GM18909 (cell line): Measurements from ENCODE around the gene SENP3.
A peak's percentile ranks its signal among the peaks of the same experiment; 100 is the strongest.
"Not testable (repeated sequence)": the region's sequence is repeated elsewhere in the genome, so short reads cannot be mapped to it uniquely, and the experiment has no call there.

ENCODE experiments used
- ATAC-seq: cut with Tn5 transposase; IDR thresholded peaks from one replicate; pipeline ENCODE4 v1.9.1; 2021; ENCODE audit warnings: mild to moderate bottlenecking; ENCODE audit not compliant: unreplicated experiment, poor library complexity

The SENP3 gene

DNA sequence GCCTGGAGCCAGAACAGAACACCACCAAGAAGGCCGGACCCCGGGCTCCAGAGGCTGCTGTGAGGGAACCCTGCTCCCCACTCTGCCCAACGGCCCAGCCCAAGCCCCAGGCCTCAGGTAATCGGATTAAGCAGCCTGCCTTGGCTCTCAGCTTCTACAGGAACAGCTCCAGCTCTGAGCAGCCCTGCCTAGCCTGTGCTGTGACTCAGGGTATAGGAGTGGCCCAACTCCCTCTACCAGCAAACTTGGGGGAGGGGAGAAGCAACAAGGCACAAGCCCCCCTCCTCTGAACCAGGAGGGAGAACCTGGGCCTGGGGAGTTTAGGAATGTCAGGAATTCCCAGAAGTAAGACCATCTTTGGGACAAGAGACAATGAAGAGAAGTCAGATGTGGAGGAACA lies 29.0 kb downstream of the SENP3 start:
- ATAC-seq, result no peak

DNA sequence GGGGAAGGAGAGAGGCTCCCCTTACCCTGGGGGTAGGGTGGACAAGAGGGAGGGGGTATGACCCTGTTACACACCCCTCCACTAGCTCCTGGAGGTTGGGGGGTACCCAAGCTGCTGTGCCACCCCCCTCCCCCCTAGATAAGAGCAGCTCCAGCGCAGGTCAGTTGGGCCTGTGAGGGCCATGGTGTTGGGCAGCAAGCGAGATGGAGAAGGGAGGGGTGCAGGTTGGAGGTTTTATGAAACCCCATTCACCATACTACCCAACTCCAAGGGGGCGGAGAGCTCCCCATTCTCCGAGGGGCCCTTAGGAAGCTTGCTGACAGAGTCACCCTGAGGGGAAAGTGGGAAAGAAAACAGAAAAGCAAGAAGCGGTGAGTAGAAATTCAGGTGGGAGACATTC lies 29.9 kb downstream of the SENP3 start:
- ATAC-seq, result no peak

DNA sequence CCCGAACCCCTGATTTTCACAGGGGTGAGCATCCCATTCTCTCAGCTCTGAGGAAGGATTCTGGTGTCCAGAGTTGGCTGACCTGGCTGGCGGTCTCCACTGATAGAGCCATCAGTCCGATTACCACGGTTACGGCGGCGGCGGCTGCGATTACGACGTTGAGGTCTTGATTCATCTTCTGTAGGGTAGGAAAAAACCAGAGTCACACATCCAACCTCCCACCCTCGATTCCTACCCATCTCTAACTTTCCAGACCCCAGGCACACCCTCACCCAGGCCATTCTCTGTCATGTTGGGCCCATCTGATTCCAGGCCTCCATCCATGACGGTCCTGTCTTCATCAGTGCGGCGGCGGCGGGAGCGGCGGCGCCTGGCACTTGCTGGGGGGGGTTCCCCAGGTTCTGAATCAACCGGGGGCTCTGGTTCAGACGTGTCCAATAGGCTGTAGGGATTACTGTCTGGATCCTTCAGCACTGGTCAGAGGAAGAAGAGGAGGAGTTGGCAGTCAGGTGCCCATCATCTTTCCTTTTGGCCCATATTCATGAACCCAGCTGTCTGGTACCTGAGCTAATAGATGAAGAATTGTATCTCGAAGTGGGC lies 30.8 kb downstream of the SENP3 start:
- no peak for ATAC-seq

DNA sequence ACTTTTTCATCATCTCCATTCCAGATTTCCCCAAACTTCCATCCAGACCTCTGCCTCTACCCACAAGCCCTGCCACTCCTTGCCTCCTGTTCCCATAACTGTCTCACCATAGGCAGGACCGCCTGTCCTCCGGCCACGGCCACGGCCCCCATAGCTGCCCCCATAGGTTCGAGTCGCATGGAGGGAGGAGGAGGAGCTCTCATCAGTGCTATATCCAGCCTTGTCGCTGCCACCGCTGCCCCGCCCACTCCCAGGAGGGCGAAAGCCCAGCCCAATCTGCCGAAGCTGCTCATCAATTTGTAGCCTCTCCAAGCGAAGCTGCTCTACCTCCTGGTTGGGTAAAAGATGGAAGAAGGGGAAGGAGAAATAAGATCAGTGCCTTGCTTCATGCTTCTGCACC lies 31.6 kb downstream of the SENP3 start:
- ATAC-seq, result no peak

DNA sequence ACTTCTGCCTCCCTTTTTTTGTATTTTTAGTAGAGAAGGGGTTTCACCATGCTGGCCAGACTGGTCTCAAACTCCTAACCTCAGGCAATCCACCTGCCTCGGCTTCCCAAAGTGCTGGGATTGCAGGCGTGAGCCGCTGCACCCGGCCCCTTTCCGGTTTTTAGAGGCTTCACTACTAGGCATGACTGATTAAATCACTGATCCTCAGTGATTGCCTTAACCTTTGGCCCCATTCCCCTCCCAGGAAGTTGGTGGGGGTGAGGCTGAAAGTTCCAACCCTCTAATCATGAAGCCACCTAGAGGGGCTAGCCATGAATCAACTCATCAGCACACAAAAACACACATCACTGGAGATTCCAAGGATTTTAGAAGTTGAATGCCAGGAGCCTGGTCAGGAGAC lies 35.8 kb downstream of the SENP3 start:
- not testable (repeated sequence) for ATAC-seq

DNA sequence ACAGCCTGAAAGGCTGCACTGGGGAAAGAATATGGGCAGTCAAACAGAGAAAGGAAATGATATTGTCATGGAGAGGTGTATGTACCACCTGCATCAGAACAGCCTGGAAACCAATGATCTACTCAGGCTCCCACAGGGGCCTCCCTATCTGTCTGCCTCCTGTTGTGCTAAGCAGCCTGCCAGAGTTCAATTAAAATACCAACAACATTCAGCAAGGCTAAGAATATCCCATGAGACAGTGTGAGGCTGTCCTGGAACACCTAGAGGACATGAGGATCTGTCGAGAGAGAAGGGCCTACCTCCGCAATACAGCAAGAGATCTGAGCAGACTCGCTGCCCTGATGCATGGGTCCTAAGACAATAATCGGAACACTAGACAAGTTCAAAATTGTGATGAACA lies 44.6 kb downstream of the SENP3 start:
- no peak for ATAC-seq

DNA sequence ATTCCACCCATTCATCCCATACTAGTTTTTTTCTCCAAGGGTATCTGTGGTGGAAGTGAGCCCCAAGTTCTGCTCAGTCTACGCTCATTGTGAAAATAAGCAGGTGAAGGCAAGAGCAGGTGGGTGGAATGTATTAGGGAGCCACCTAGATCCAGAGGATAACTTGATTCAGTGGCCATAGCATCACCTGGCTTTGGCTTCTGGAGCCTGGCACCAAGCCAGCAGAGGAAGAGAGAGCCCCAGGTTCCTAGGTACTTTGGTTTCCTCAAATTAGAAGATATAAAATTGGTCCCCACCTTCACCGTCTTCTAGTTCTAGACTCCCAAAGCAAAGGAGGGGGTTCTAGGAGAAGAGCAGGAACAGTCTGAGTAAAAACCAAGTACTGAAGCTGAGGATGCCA lies 48.9 kb downstream of the SENP3 start:
- ATAC-seq, result no peak

DNA sequence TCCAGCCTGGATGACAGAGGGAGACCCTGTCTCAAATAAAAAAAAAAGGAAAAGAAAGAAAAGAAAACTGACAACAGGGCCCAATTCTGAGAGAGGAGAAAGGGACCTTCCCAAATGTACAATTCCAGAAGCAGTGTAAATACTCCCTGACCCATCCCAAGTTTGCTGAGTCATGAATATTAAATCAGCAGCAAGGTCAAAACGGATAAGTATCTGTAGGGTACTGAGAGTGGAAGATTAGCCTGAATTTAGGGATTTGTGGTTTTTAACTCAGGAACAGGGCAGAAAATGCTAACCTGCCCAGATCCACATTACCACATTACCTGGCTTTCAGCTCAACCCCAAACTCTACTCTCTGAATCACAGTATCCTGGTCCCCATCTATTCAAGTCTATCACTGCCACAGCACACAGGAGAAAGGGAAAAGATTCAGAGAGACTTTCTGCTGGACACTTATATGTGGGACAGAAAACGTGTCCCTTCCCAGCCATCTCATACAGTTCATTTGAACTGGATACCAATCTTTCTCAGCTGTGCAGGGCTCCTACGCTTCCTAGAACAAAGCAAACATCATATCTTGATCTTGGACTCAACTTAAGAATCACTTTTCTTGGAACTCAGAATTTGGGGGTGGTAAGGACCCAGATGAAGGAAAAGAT lies 50.0 kb downstream of the SENP3 start:
- ATAC-seq, result no peak

DNA sequence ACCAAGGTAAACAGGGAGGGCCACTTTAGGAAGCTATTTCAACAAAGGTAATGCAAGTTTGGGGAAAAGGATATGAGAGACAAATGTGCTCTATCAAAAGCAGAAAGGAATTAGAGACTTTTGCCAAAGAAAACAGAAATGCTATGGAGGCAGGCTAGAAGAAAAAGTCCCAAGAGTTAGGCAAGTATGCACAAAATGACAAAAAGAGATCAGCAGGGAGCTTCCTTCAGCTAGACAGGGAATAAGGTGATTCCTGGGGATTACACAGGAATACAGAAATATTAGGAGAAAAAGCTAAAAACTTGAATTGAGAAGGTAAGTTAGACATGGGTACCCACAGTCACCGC lies 50.5 kb downstream of the SENP3 start:
- ATAC-seq, result no peak

DNA sequence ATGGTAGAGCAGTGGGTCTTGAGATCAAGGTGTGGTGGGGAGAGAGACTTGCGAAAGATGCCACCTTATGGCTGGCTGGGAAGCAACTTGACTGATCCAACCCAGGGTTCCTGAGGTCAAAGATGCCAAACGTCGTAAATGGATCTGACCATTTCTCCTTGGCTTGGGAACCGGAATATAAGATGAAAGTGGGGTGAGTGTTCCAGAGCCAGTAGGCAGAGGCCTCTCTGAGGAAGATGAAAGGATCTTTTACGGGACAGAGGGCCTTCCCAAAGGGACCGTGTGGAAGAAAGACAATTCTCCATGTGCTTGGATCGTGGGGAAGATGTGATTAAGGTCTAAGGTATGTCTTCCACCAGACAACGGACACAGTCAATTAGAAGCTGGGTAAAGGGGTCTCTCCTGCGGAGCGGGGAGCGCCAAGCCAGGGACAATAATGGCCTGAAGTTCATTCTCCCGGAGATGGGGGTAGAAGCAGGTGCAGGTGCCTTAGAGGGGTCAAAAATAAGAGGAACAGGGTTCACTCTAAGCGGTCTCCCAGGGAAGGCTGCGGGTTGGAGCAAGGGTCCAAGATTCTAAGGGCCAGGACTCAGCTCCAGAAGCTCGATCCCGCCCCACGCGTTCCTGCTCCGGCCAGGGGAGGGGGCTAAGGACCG lies 52.2 kb downstream of the SENP3 start:
- ATAC-seq, result no peak

DNA sequence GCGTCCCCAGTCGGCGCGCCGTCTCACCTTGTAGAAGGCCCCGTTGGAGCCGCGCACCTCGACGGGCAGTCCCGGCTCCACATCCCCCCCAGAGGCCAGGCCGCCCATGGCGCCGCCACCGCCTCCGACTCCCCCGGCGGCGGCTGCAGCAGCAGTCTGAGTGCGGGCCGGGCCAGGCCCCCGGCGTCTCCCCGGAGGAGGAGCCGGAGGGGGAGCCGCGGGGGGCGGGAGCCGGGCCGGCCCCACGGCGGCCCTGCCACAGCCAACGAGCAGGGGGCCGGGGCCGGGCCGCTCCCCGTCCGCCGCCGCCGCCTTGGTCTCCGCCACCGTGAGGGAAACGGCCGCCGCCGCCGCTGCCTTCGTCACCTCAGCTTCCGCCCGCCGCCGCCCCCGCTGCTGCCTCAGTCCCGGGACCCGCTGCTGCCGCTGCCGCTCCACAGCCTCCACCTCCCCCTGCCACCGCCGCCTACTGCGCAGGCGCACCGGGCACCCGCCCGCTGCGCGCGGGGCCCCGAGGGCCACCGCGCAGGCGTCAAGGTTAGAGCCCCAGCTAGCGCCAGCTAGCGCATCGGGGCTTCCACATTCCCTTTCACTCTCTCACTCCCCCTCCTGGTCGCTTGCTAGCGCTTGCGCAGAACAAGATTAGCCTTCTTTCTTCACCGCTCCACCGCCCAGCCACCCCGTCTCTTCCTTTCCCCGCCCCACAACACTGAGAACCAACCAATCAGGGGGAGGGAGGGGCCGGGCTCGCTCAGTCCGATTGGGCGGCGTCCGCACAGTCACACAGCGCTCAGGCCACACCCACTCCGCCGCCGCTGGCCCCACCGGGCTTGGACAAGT lies 52.9 kb downstream of the SENP3 start, which contains the start of gene FXR2:
Gene FXR2 (minus strand): TSS at position 473 of the 840 bp plus-strand sequence. CDS start 365 bp downstream, at position 108.
- ATAC-seq, result peak; percentile 89

DNA sequence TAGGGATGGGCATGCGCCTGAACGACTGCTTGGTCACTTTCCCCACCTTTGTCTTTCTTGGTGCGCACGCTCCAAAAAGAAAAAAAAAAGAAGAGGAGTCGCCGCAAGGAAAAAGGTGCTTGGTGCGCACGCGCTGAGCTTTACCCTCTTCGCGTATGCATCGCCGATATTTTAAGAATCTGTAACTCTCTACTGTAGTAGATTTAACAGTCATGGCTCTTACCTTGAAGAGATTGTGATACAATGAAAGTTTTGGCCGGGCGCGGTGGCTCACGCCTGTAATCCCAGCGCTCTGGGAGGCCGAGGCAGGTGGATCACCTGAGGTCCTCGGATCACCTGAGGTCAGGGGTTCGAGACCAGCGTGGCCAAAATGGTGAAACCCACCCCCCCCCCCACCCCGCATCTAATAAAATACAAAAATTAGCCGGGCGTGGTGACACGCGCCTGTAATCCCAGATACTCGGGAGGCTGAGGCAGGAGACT lies 53.6 kb downstream of the SENP3 start:
- no peak for ATAC-seq

DNA sequence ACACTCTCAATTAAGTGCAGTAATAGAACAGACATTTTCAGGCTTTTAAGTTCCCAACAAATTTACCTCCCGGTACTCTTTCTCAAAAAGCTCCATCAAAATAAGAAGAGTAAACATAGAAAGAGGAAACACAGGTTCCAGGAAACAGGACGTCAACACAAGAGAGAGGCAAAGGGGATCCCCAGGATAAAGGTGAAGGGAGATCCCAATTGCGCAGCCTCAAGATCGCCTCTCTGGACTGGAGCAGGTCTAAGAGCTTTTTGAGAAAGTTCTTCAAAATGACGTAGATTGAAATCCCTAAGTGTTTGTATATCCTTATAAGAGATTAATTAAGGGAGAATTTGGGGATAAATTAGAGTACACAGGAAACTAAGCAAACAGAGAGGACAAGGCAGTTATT lies 56.9 kb downstream of the SENP3 start:
- ATAC-seq, result no peak

DNA sequence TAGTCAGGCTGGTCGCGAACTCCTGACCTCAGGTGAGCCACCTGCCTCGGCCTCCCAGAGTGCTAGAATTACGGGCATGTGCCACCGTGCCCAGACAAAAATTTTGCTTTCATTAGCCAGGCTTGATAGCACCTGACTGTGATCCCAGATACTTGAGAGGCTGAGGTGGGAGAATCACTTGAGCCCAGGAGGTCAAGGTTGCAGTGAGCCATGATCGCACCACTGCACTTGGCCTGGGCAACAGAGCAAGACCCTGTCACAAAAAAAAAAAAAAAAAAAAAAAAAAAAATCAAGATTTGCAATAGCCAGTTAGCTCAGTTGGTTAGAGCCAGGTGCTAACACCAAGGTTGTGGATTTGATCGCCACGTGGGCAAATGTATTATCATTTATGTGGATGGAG lies 59.1 kb downstream of the SENP3 start:
- no peak for ATAC-seq
